ENCODE data around the gene CDH3. TPM values are rescaled to one million over a fixed set of nuclear protein-coding genes. Genes with fewer than 3 reads are reported as not detected.

The CDH3 gene
- total and polyA plus RNA-seq, 2 donors (not counting 1 experiment from before 2014, with no cell fraction given) = 0.17 to 0.24 TPM

GRCh38 chr16:68739964-68740627 is 95.0 kb downstream of the CDH3 start:
- 62% methylated on average over 5 of the region's 7 CpGs for WGBS (ENCODE audit: insufficient coverage)

More at GRCh38 chr16:68739964-68740627, 95.0 kb downstream of the CDH3 start:
- Histone ChIP-seq H2AFZ (ENCODE audit: insufficient read depth, low read depth, low read length, poor library complexity, severe bottlenecking) (no peak overlapping the region), H3K4me2 (replicated peaks; ENCODE audit: low read depth, low read length, poor library complexity, severe bottlenecking) (no peak overlapping the region), H4K20me1 (ENCODE audit: control insufficient read depth, insufficient read depth, low read length, poor library complexity, severe bottlenecking) (no peaks in the 10 kb centered on the region), H3K9me3 (ENCODE audit: control extremely low read depth in 1 of 3, control insufficient read depth in 2 of 3, insufficient read depth in 1 of 3, low read length in 2 of 3) (peaks cover 0 to 13% (median 0%) of the 10 kb centered on the region in 3 donors), H3K27ac (ENCODE audit: low read length in 2 of 2) (no peak overlapping the region), H3K27me3 (replicated peaks in 1 of 4; ENCODE audit: control extremely low read depth in 1 of 4, control insufficient read depth in 3 of 4, insufficient read depth in 4 of 4, low read length in 3 of 4) (peaks cover 0 to 24% (median 12%) of the 10 kb centered on the region in 4 experiments), H3K79me2 (ENCODE audit: control insufficient read depth, insufficient read depth, low read length) (no peaks in the 10 kb centered on the region), H3K9ac (ENCODE audit: low read length) (no peak overlapping the region), H3K4me1 (ENCODE audit: control insufficient read depth in 2 of 2, insufficient read depth in 2 of 2, low read length in 2 of 2) (peaks cover 30 to 32% of the 10 kb centered on the region in 2 donors), H3K36me3 (replicated peaks in 1 of 2; ENCODE audit: control extremely low read depth in 1 of 2, control insufficient read depth in 1 of 2, extremely low read depth in 1 of 2, insufficient read depth in 2 of 2, low read length in 1 of 2) (no peaks in the 10 kb centered on the region), H3K4me3 (ENCODE audit: control extremely low read depth in 1 of 5, extremely low read depth in 1 of 5, insufficient read depth in 1 of 5, low read depth in 2 of 5, low read length in 4 of 5) (no peak overlapping the region)
- CTCF ChIA-PET = interaction anchor here (0.7 kb wide), 1 partner anchor 648 kb away, joined by 3 read pairs; no protein-coding TSS in a partner anchor
- peak overlapping the region; percentile 4 for H3K27ac Mint-ChIP-seq
- TF ChIP-seq CTCF (IDR thresholded peaks at IDR 0.05) (no peak), EZH2 (IDR thresholded peaks at IDR 0.05; ENCODE audit: borderline replicate concordance, insufficient read depth, low read depth, low read length, poor library complexity, severe bottlenecking) (no peak)
- H3K27me3 Mint-ChIP-seq = peaks cover 24% of the 10 kb centered on the region
- DNase-seq (no peak), ATAC-seq (ENCODE audit: low read depth) (peak; percentile 32)
- intact Hi-C loops (cut with micrococcal nuclease) = loop anchor here (1.0 to 10.0 kb wide), 2 partner anchors 16 to 55 kb away; no protein-coding TSS in a partner anchor
- POLR2A ChIA-PET = interaction anchor here (0.5 kb wide), 1 partner anchor 17 kb away, joined by 3 read pairs; no protein-coding TSS in a partner anchor
- peaks cover 29% of the 10 kb centered on the region for H3K4me1 Mint-ChIP-seq
- peak overlapping the region; percentile 27 for H3K4me3 Mint-ChIP-seq
- no peaks in the 10 kb centered on the region for H3K9me3 Mint-ChIP-seq (ENCODE audit: insufficient read depth)
